GM12892 (cell line): ENCODE data around the gene GPR180.
"Not testable (repeated sequence)": the region's sequence is repeated elsewhere in the genome, so short reads cannot be mapped to it uniquely, and the experiment has no call there.

Experiments
- DNase-seq: peaks from one replicate; pipeline ENCODE4 v3.0.0; 2011; ENCODE audit not compliant: insufficient read length
- FAIRE-seq: peaks from 2 replicates; lab custom pipeline; 2011; peaks lifted over from hg19 to GRCh38; lab: Jason Lieb, UNC
- POLR2A ChIP-seq: IDR thresholded peaks from 2 replicates; pipeline ENCODE4 v1.6.1; 2011; ENCODE audit warnings: low read depth, low read length, control low read depth
- POLR2AphosphoS5 ChIP-seq: IDR thresholded peaks from 2 replicates; pipeline ENCODE4 v1.6.1; 2011; ENCODE audit warnings: low read depth, low read length, control low read depth
- TAF1 ChIP-seq: IDR thresholded peaks from 2 replicates; pipeline ENCODE4 v1.6.1; 2011; ENCODE audit warnings: low read depth, mild to moderate bottlenecking, control low read depth, low read length, borderline replicate concordance

GPR180 gene

DNA sequence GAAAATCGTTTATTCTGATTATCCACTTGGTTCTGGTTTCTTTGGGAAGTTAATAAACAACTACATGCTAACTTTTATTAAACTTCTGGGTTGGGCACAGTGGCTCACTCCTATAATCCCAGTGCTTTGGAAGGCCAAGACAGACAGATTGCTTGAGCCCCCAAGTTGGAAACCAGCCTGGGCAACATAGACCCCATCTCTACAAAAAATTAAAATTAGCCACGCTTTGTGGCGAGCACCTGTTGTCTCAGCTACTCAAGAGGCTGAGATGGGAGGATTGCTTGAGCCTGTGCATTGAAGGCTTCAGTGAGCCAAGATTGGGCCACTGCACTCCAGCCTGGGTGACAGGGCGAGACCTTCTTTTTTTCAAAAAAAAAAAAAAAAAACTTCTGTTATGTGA is 21.7 kb downstream of the GPR180 start:
- FAIRE-seq (no peak), DNase-seq (no peak)
- TF ChIP-seq TAF1, result no peak
- TF ChIP-seq POLR2AphosphoS5, result no peak
- no peak for TF ChIP-seq POLR2A

DNA sequence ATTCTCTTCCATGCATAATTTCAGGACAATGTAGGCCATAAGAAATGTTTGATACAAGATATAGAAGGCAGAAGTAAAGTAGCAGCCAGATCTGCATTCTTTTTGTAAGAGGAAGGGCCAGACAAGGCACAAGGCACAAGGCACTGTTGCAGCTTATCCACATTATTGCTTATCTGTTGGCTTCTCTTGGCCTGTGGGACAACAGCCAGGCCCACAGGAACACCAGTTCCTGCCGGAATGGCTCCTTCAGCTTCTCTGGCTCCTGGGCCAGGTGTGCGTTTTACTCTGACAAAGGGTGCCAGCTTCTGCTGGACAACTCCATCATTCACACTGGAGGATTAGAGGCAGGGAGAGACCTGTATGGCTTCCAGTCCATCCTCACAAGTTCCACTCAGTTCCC is 29.2 kb downstream of the GPR180 start:
- FAIRE-seq, result no peak
- no peak for TF ChIP-seq TAF1
- no peak for TF ChIP-seq POLR2A
- TF ChIP-seq POLR2AphosphoS5, result no peak
- no peak for DNase-seq

DNA sequence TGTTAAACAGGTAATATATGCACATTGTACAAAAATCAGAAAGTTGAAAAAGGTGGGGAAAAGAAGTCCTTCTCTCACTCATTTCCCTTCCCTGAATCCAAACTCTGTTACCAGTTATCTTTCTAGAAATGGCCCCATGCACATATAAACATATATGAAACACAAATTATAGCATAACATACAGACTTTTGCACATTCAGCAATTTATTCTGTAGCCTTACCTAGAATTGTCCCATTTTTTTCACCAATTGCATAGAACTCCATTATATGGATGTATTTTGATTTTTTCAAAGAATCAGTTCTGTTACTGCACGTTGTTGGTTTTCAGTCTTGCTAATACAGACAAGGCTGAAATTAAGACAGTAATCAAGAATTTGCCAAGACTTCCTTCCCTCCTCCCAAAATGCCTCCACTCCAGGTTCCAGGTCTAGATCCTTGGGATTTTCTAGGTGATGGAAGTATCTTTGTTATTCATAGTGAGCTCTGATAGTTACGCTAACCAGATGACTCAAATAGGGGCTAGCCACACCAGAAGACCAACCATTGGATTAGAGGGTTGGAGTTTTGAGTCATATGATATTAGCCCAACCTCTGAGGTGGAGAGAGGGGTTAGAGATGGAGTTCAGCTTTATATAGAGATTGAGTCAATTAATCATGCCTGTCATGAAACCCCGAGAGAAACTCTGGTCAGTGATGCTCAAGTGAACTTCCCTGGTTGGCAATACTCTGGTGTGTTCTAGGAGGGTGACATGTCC is 30.7 kb downstream of the GPR180 start:
- FAIRE-seq (no peak), DNase-seq (no peak)
- TF ChIP-seq TAF1 (no peak), POLR2AphosphoS5 (no peak), POLR2A (no peak)

DNA sequence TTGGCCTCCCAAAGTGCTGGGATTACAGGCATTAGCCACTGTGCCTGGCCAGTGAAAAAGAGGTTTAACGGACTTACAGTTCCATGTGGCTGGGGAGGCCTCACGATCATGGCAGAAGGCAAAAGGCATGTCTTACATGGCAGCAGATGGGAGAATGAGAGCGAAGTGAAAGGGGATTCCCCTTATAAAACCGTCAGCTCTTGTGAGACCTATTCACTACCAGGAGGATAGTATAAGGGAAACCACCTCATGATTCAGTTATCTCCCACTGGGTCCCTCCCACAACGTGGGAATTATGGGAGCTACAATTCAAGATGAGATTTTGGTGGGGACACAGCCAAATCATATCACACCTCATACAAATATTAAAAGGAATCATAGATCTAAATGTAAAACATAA is 34.4 kb downstream of the GPR180 start:
- DNase-seq, FAIRE-seq: not testable (repeated sequence)

DNA sequence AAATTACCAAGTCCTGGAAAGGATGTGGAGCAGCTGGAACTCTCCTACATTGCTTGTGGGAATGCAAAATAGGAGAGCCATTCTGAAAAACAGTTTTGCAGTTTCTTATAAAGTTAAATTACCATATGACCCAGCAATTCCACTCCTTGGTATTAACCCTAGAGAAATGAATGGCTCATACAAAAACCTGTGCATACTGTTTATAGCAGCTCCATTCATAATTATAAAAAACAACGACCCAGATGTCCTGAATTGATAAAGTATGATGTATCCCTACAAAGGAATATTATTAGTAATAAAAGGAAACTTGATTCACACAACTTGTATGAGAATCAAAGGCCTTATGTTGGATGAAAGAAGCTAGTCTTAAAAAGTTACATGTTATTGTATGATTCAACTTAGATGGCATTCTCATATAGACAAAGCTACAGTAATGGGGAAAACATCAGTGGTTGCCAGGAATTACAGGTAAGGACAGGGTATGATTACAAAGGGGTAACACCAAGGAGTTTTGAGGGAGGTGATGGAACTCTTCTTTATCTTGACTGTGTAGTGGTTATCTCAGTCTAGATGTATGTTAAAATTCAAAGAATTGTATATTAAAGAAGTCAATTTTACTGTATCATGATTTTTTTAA is 35.4 kb downstream of the GPR180 start:
- TF ChIP-seq TAF1 (no peak), POLR2AphosphoS5 (no peak), POLR2A (no peak)
- FAIRE-seq (no peak), DNase-seq (no peak)

DNA sequence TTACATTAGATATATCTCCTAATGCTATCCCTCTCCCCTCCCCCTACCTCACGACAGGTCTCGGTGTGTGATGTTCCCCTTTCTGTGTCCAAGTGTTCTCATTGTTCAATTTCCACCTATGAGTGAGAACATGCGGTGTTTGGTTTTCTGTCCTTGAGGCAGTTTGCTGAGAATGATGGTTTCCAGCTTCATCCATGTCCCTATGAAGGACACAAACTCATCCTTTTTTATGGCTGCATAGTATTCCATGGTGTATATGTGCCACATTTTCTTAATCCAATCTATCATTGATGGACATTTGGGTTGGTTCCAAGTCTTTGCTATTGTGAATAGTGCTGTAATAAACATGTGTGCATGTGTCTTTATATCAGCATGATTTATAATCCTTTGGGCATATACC is 36.0 kb downstream of the GPR180 start:
- not testable (repeated sequence) for DNase-seq, FAIRE-seq

DNA sequence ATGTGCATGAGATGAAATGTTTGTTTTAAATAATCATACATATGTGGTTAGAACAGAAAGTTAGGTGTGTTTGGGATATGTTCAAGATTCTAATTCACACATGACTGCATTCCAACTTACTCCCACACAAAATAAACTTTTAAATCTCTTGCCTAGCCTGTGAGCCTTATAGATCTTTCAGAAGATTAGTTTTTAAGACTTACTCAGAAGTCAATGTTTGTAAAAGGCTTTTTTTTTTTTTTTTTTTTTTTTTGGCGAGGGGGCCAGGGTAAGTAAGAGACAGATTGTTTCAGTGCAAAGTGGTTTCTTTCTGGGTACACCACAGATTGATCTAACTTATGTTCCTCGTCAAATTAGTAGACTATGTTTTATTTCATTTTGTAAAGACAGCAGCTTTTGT is 39.1 kb downstream of the GPR180 start:
- TF ChIP-seq POLR2A, result no peak
- TF ChIP-seq TAF1, result no peak
- TF ChIP-seq POLR2AphosphoS5, result no peak
- DNase-seq, result no peak
- FAIRE-seq, result no peak

DNA sequence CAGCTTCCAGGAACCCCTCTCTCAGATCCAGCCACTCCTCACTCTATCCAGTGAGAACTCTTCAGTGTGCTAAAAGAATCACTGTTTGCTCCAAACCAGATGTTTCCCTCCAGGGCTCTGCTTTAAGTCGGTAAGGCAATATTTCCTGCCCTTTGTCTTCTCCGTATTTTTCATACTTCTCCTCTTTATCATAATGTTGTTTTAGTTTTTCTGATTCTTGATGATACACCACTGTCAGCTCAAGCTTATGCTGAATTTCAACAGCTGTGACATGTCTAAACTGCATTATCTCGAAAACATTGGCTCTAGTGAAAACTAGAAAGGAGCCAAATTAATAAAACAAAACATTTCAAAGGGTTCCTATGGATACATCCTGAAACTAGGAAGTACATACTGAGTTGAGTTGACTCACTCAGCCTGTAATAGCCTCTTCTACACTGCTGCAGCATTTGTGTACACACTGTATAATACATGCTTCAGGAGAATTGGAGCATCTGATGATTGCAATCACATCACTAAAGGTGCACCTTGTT is 39.8 kb downstream of the GPR180 start:
- DNase-seq (no peak), FAIRE-seq (no peak)
- TF ChIP-seq TAF1 (no peak), POLR2AphosphoS5 (no peak), POLR2A (no peak)

DNA sequence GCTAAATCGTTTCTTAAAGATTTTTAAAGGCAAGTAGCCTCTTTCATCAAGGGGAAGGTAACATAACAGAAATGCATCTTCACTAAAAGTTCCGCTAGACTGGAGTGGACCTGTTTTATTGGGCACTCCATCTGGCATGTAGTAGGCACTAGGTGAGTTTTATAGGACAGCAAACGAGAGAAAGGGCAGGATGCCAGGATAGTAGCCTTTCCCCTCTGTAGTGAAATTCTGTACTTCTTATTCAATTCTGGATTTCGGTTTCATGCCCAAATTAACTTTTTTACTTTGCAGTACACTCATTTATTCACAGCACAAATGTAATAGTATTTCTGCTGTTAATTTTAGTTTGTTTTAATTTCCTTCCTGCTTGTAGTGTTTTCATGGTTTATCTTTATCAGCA is 45.2 kb downstream of the GPR180 start:
- DNase-seq (no peak), FAIRE-seq (no peak)
- no peak for TF ChIP-seq POLR2A
- TF ChIP-seq POLR2AphosphoS5, result no peak
- TF ChIP-seq TAF1, result no peak

DNA sequence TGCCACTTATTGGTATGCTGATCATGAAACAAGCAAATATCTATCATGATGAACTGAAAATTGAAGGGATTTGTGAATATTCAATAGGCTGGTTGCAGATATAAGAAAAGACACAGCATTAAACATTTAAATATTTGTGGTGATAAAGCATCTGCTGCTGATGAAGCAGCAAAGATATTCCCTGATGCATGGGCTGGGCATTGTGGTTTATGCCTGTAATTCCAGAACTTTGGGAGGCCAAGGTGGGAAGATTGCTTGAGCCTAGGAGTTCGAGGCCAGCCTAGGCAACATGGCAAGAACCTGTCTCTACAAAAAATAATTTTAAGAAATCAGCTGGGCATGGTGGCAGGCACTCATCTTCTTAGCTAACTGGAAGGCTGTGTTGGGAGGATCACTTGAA is 54.5 kb downstream of the GPR180 start:
- DNase-seq (no peak), FAIRE-seq (no peak)
- TF ChIP-seq POLR2A, result no peak
- no peak for TF ChIP-seq TAF1
- no peak for TF ChIP-seq POLR2AphosphoS5

DNA sequence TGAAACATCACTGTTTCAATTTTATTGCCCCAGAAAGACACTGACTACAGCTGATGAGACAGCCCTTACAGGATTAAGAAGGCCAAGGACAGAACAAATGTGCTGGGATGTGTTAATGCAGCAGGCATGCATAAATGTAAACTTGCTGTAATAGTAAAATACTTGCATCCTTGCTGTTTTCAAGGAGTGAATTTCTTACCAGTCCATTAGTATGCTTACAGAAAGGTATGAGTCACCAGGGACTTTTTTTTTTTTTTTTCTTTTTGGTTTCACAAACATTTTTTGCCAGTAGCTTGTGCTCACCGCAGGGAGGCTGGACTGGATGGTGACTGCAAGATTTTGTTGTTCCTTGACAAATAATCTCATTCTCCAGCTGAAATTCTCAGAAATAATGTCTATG is 55.1 kb downstream of the GPR180 start:
- TF ChIP-seq POLR2AphosphoS5, result no peak
- no peak for TF ChIP-seq TAF1
- TF ChIP-seq POLR2A, result no peak
- FAIRE-seq (no peak), DNase-seq (no peak)

DNA sequence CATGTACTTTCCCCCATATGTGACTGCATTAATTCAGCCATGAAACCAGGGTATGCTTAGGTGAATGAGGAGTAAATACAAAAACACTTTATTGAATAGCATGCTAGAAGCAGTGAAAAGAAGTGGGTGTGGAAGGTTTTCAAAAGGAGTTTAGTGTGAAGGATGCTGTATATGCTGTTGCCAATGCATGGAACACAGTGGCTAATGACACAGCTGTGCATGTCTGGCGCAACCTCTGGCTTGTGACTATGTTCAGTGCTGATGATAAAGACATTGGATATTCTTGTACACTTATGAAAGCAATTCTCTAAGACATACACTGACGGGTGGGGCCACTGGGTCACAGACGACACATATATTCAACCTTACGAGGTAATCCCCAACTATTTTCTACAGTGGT is 55.5 kb downstream of the GPR180 start:
- FAIRE-seq, result no peak

More for the DNA sequence above, 55.5 kb downstream of the GPR180 start:
- DNase-seq, result no peak
- TF ChIP-seq POLR2AphosphoS5, result no peak
- no peak for TF ChIP-seq TAF1
- TF ChIP-seq POLR2A, result no peak
